Pancreas (tissue), 10 donors: ENCODE measurements around the gene SMIM32. TPM values are rescaled to one million over a fixed set of nuclear protein-coding genes. Genes with fewer than 3 reads are reported as not detected.

ENCODE experiments used
- ATAC-seq, 4 donors: fragments of 200-7000 bp; cut with Tn5 transposase; one replicate each; pipeline versions ENCODE4 v1.8.0 to v1.9.1; 2020; ENCODE audit warnings: mild to moderate bottlenecking in 4 of 4, moderate library complexity in 4 of 4
- DNase-seq, 6 donors: peaks; one replicate each; pipeline ENCODE4 v3.0.0-alpha.2; 2020
- FAIRE-seq: peaks from 2 replicates; lab custom pipeline; 2012; peaks lifted over from hg19 to GRCh38; lab: Jason Lieb, UNC
- H3K27ac ChIP-seq, 4 donors: fragments of 200-600 bp; sonication (generic); 1 replicate in 3 of 4; 2 replicates in 1 of 4; pipeline versions ENCODE4 v1.5.0 to v1.8.0; 2020
- H3K27me3 ChIP-seq, 4 donors: fragments of 200-600 bp; one replicate each; pipeline ENCODE4 v1.8.0; 2021
- H3K36me3 ChIP-seq, 3 donors: fragments of 200-600 bp; sonication (generic) in 1 of 3; one replicate each; pipeline versions ENCODE4 v1.5.0 to v1.8.0; 2020 to 2021
- H3K4me1 ChIP-seq, 3 donors: fragments of 200-600 bp; one replicate each; pipeline ENCODE4 v1.8.0; 2021
- H3K4me3 ChIP-seq, 4 donors: fragments of 200-600 bp; sonication (generic) in 2 of 4; one replicate each; pipeline versions ENCODE4 v1.5.0 to v1.8.0; 2020 to 2021
- H3K9me3 ChIP-seq, 4 donors: fragments of 200-600 bp; one replicate each; pipeline ENCODE4 v1.8.0; 2021
- CTCF ChIP-seq, 4 donors: fragments of 200-600 bp; sonication (generic) in 3 of 4; IDR thresholded peaks; one replicate each; pipeline versions ENCODE4 v1.5.0 to v1.8.0; 2021; ENCODE audit warnings: antibody characterized with exemption in 4 of 4
- WGBS, 2 donors: extraction: QIAGEN DNeasy Blood & Tissue Kit; methylation state at CpG; one replicate each; pipeline ENCODE4 v1.1.7; 2013; 5-methylcytosine and 5-hydroxymethylcytosine counted together
- intact Hi-C, 3 donors: fragments of 100-400 bp; cut with DNase I; formaldehyde crosslinking; loops; one replicate each; pipeline versions ENCODE4 v1.11.1 to v1.14.2; 2022
- polyA plus RNA-seq, 2 donors: library from polyadenylated mRNA; stranded (reverse); fragments of 200-250 nt; gene quantifications; one replicate each; pipeline ENCODE4 v1.2.3, GENCODE V29; 2013
- total RNA-seq, 6 donors: library from RNA; stranded (reverse); fragmentation: NEBNext Ultra II Directional in 4 of 6; extraction: Animal tissue kit (Norgen Biotek cat#: 25700) in 4 of 6; gene quantifications; one replicate each; pipeline versions ENCODE4 v1.2.1 to v1.2.4, GENCODE V29; 2021 to 2023
- donor health status: healthy with polysubstance abuse.
- donor health status: DM: no; HTN: no; CAD: no; lungs with moderate emphysema.
- donor health status: DM: no; HTN: no; CAD: no.
- donor health status: control.
- donor health status: control.
- donor health status: Bipolar disorder and iron deficiency.
- donor health status: DM: yes; HTN: yes; CAD: no.
- donor health status: DM: no; HTN: no; CAD: no.
- donor health status: DM: no; HTN: no; CAD: no.
- donor health status: DM: yes; HTN: yes; CAD: no.

The SMIM32 gene
- total and polyA plus RNA-seq, 8 donors: 0.12 to 4.2 (median 0.43) TPM; not detected in 1

GRCh38 chr5:136205941-136206340 is 13.0 kb upstream of the SMIM32 start:
- no peak overlapping the region for H3K27ac ChIP-seq
- H3K27me3 ChIP-seq: no peaks in the 10 kb centered on the region
- 78 to 83% methylated on average over 4 of the region's 4 CpGs for WGBS, 2 donors
- intact Hi-C loops: loop anchor here (5.0 to 10.0 kb wide), 2 partner anchors 319 to 321 kb away; no protein-coding TSS in a partner anchor
- no peaks in the 10 kb centered on the region for H3K36me3 ChIP-seq
- TF ChIP-seq CTCF (IDR thresholded peaks at IDR 0.05): no peak
- FAIRE-seq (no peak), ATAC-seq (no peak), DNase-seq (no peak)
- no peaks in the 10 kb centered on the region for H3K9me3 ChIP-seq
- H3K4me1 ChIP-seq: no peaks in the 10 kb centered on the region
- no peak overlapping the region for H3K4me3 ChIP-seq

- no peaks in the 10 kb centered on the region for H3K27me3 ChIP-seq
- H3K9me3 ChIP-seq: no peaks in the 10 kb centered on the region
- no peak overlapping the region for H3K4me3 ChIP-seq
- FAIRE-seq: no peak
- TF ChIP-seq CTCF (IDR thresholded peaks at IDR 0.05): no peak
- 87 to 90% methylated on average over 8 of the region's 8 CpGs for WGBS, 2 donors
- no peaks in the 10 kb centered on the region for H3K4me1 ChIP-seq
- no peak overlapping the region for H3K27ac ChIP-seq
- H3K36me3 ChIP-seq: no peaks in the 10 kb centered on the region
- DNase-seq: no peak
- intact Hi-C loops: loop anchor here (5.0 to 10.0 kb wide), 2 partner anchors 318 to 320 kb away; no protein-coding TSS in a partner anchor
- no peak for ATAC-seq
These were observed 12.2 kb upstream of the SMIM32 start for GRCh38 chr5:136205061-136205702.

- 75 to 78% methylated on average over 6 of the region's 6 CpGs for WGBS, 2 donors
- no peak for FAIRE-seq
- no peak for ATAC-seq
- no peaks in the 10 kb centered on the region for H3K36me3 ChIP-seq
- no peak for TF ChIP-seq CTCF (IDR thresholded peaks at IDR 0.05)
- H3K27ac ChIP-seq: no peak overlapping the region
- H3K4me1 ChIP-seq: no peaks in the 10 kb centered on the region
- DNase-seq: no peak
- no peaks in the 10 kb centered on the region for H3K27me3 ChIP-seq
- H3K4me3 ChIP-seq: no peak overlapping the region
- no peaks in the 10 kb centered on the region for H3K9me3 ChIP-seq
- intact Hi-C loops: loop anchor here in 2 of 3 donors (10.0 kb wide), 1 partner anchor 319 kb away; no protein-coding TSS in a partner anchor
These were observed 10.5 kb upstream of the SMIM32 start for GRCh38 chr5:136203303-136203922.

- no peaks in the 10 kb centered on the region for H3K4me1 ChIP-seq
- DNase-seq (no peak), FAIRE-seq (no peak), ATAC-seq (no peak)
- H3K27me3 ChIP-seq: no peaks in the 10 kb centered on the region
- intact Hi-C loops: loop anchor here in 2 of 3 donors (10.0 kb wide), 1 partner anchor 318 kb away; no protein-coding TSS in a partner anchor
- H3K36me3 ChIP-seq: no peaks in the 10 kb centered on the region
- WGBS, 2 donors: 35 to 39% methylated on average over 13 of the region's 13 CpGs
- TF ChIP-seq CTCF (IDR thresholded peaks at IDR 0.05): no peak
- no peaks in the 10 kb centered on the region for H3K9me3 ChIP-seq
- no peak overlapping the region for H3K4me3 ChIP-seq
- H3K27ac ChIP-seq: no peak overlapping the region
These were observed 9.7 kb upstream of the SMIM32 start for GRCh38 chr5:136202469-136203205.
